Uterus (tissue), 2 donors: Measurements from ENCODE around the gene SLC6A1.

ENCODE experiments used
- CTCF ChIP-seq, 4 experiments: fragments of 200-600 bp in 2 of 4; fragments of 450-650 bp in 2 of 4; sonication (generic) in 2 of 4; IDR thresholded peaks; one replicate each; pipeline ENCODE4 v1.5.1; 2016 to 2019; ENCODE audit warnings: antibody characterized with exemption in 4 of 4, mild to moderate bottlenecking in 2 of 4, moderate library complexity in 1 of 4
- POLR2A ChIP-seq, 2 donors: fragments of 450-650 bp; IDR thresholded peaks; one replicate each; pipeline ENCODE4 v1.6.1; 2016; ENCODE audit warnings: antibody characterized with exemption in 2 of 2, mild to moderate bottlenecking in 1 of 2, moderate library complexity in 1 of 2

GRCh38 chr3:10944866-10945265 is 47.7 kb upstream of the SLC6A1 start:
- TF ChIP-seq POLR2A (IDR thresholded peaks at IDR 0.05) (no peak), CTCF (IDR thresholded peaks at IDR 0.05) (no peak)
